Measurements from ENCODE around the gene AGPAT4.
A peak's percentile ranks its signal among the peaks of the same experiment; 100 is the strongest.

The AGPAT4 gene

GRCh38 chr6:161152907-161153662, 120.8 kb downstream of the AGPAT4 start:
- H3K4me1 ChIP-seq (ENCODE audit: control insufficient read depth, low read length) = no peaks in the 10 kb centered on the region
- no peak for TF ChIP-seq EZH2phosphoT487 (IDR thresholded peaks at IDR 0.05; ENCODE audit: borderline replicate concordance, low read length)
- peak; percentile 72 for TF ChIP-seq CTCF (IDR thresholded peaks at IDR 0.05; ENCODE audit: low read depth, low read length, poor library complexity, severe bottlenecking)
- no peaks in the 10 kb centered on the region for H3F3A ChIP-seq (ENCODE audit: control insufficient read depth, insufficient read depth)
- H3K9me2 ChIP-seq (replicated peaks; ENCODE audit: control insufficient read depth, low read length) = no peaks in the 10 kb centered on the region
- peaks cover 4% of the 10 kb centered on the region; the same call in 1 of the 2 replicates for H3K27me3 ChIP-seq (ENCODE audit: control insufficient read depth, low read length)
- H3K9me3 ChIP-seq (ENCODE audit: control insufficient read depth, insufficient read depth, low read length) = no peaks in the 10 kb centered on the region
- no peak overlapping the region for H3K4me2 ChIP-seq (ENCODE audit: low read length)
- no peaks in the 10 kb centered on the region for H4K20me1 ChIP-seq (ENCODE audit: control insufficient read depth, insufficient read depth, low read depth, low read length)
- no peak overlapping the region for H3K4me3 ChIP-seq (ENCODE audit: low read length)
- no peaks in the 10 kb centered on the region for H3K36me3 ChIP-seq (ENCODE audit: control insufficient read depth, low read length)
- no peaks in the 10 kb centered on the region for H3K79me2 ChIP-seq (ENCODE audit: control insufficient read depth, low read length)
- no peak overlapping the region for H3K27ac ChIP-seq (ENCODE audit: low read depth, low read length)

GRCh38 chr6:161152527-161152862, 121.4 kb downstream of the AGPAT4 start:
- TF ChIP-seq CTCF (IDR thresholded peaks at IDR 0.05; ENCODE audit: low read depth, low read length, poor library complexity, severe bottlenecking) (no peak), EZH2phosphoT487 (IDR thresholded peaks at IDR 0.05; ENCODE audit: borderline replicate concordance, low read length) (no peak)
- Histone ChIP-seq H3K4me1 (ENCODE audit: control insufficient read depth, low read length) (no peaks in the 10 kb centered on the region), H3K79me2 (ENCODE audit: control insufficient read depth, low read length) (no peaks in the 10 kb centered on the region), H3K9me2 (replicated peaks; ENCODE audit: control insufficient read depth, low read length) (no peaks in the 10 kb centered on the region), H3K36me3 (ENCODE audit: control insufficient read depth, low read length) (no peaks in the 10 kb centered on the region), H3F3A (ENCODE audit: control insufficient read depth, insufficient read depth) (no peaks in the 10 kb centered on the region), H3K27ac (ENCODE audit: low read depth, low read length) (no peak overlapping the region), H3K4me2 (ENCODE audit: low read length) (no peak overlapping the region), H3K9me3 (ENCODE audit: control insufficient read depth, insufficient read depth, low read length) (no peaks in the 10 kb centered on the region), H4K20me1 (ENCODE audit: control insufficient read depth, insufficient read depth, low read depth, low read length) (no peaks in the 10 kb centered on the region), H3K27me3 (ENCODE audit: control insufficient read depth, low read length) (peaks cover 4% of the 10 kb centered on the region; the same call in 1 of the 2 replicates), H3K4me3 (ENCODE audit: low read length) (no peak overlapping the region)

GRCh38 chr6:161151660-161152526, 122.0 kb downstream of the AGPAT4 start:
- Histone ChIP-seq H3F3A (ENCODE audit: control insufficient read depth, insufficient read depth) (no peaks in the 10 kb centered on the region), H3K4me2 (ENCODE audit: low read length) (no peak overlapping the region), H3K27me3 (ENCODE audit: control insufficient read depth, low read length) (peaks cover 4% of the 10 kb centered on the region; the same call in 1 of the 2 replicates), H3K79me2 (ENCODE audit: control insufficient read depth, low read length) (no peaks in the 10 kb centered on the region), H3K27ac (ENCODE audit: low read depth, low read length) (no peak overlapping the region), H3K4me3 (ENCODE audit: low read length) (no peak overlapping the region), H3K9me3 (ENCODE audit: control insufficient read depth, insufficient read depth, low read length) (no peaks in the 10 kb centered on the region), H4K20me1 (ENCODE audit: control insufficient read depth, insufficient read depth, low read depth, low read length) (no peaks in the 10 kb centered on the region), H3K4me1 (ENCODE audit: control insufficient read depth, low read length) (no peaks in the 10 kb centered on the region), H3K36me3 (ENCODE audit: control insufficient read depth, low read length) (no peaks in the 10 kb centered on the region), H3K9me2 (replicated peaks; ENCODE audit: control insufficient read depth, low read length) (no peaks in the 10 kb centered on the region)
- TF ChIP-seq EZH2phosphoT487 (IDR thresholded peaks at IDR 0.05; ENCODE audit: borderline replicate concordance, low read length) (no peak), CTCF (IDR thresholded peaks at IDR 0.05; ENCODE audit: low read depth, low read length, poor library complexity, severe bottlenecking) (no peak)

Measured in DOHH2 (cell line).